Mucosa of descending colon (tissue), 3 donors: ENCODE data around the gene RAB6C. TPM values are rescaled to one million over a fixed set of nuclear protein-coding genes. Genes with fewer than 3 reads are reported as not detected.
"Not testable (repeated sequence)": the region's sequence is repeated elsewhere in the genome, so short reads cannot be mapped to it uniquely, and the experiment has no call there.

Experiments
- ATAC-seq: fragments of 200-7000 bp; cut with Tn5 transposase; one replicate; pipeline ENCODE4 v1.9.1; 2020; ENCODE audit warnings: mild to moderate bottlenecking, moderate library complexity
- DNase-seq, 3 donors: peaks; one replicate each; pipeline ENCODE4 v3.0.0-alpha.2; 2020
- H3K36me3 ChIP-seq: fragments of 200-600 bp; one replicate; pipeline ENCODE4 v1.8.0; 2021; ENCODE audit warnings: low read depth, mild to moderate bottlenecking
- H3K4me1 ChIP-seq: fragments of 200-600 bp; one replicate; pipeline ENCODE4 v1.8.0; 2021; ENCODE audit warnings: low read depth, mild to moderate bottlenecking
- H3K4me3 ChIP-seq: fragments of 200-600 bp; one replicate; pipeline ENCODE4 v1.8.0; 2021; ENCODE audit warnings: mild to moderate bottlenecking
- H3K9me3 ChIP-seq: fragments of 200-600 bp; one replicate; pipeline ENCODE4 v1.8.0; 2021; ENCODE audit warnings: mild to moderate bottlenecking
- CTCF ChIP-seq: fragments of 200-600 bp; IDR thresholded peaks from one replicate; pipeline ENCODE4 v1.8.0; 2022; ENCODE audit warnings: antibody characterized with exemption, mild to moderate bottlenecking
- intact Hi-C, 2 donors: fragments of 100-400 bp; cut with DNase I in 1 of 2; cut with micrococcal nuclease in 1 of 2; formaldehyde crosslinking; loops; one replicate each; pipeline versions ENCODE4 v1.11.0 to v1.11.1; 2022; cut with DNase I, micrococcal nuclease
- total RNA-seq, 3 donors: library from RNA; stranded (reverse); fragmentation: NEBNext Ultra II Directional in 2 of 3; extraction: Animal tissue kit (Norgen Biotek cat#: 25700) in 2 of 3; gene quantifications; one replicate each; pipeline versions ENCODE4 v1.2.1 to v1.2.4, GENCODE V29; 2021 to 2023
- donor health status: DM: no; HTN: no; CAD: no; lungs with moderate emphysema.
- donor health status: DM: no; HTN: no; CAD: no.
- donor health status: DM: no; HTN: yes; CAD: no.

RAB6C gene
- total RNA-seq, 3 donors from 2014 or later = 0.17 to 0.35 TPM; not detected in 1

- no peak for DNase-seq
- no peaks in the 10 kb centered on the region for H3K9me3 ChIP-seq
- no peaks in the 10 kb centered on the region for H3K4me1 ChIP-seq
- no peaks in the 10 kb centered on the region for H3K36me3 ChIP-seq
- no peak for ATAC-seq
- intact Hi-C loops = no loop called here
- no peak for TF ChIP-seq CTCF
- H3K4me3 ChIP-seq = no peak overlapping the region
Measured at GRCh38 chr2:130019402-130019801, 39.9 kb downstream of the RAB6C start.

GRCh38 chr2:130020069-130020468, 40.6 kb downstream of the RAB6C start:
- H3K4me1 ChIP-seq, DNase-seq, H3K36me3 ChIP-seq, intact Hi-C loops, ATAC-seq, H3K4me3 ChIP-seq, H3K9me3 ChIP-seq: not testable (repeated sequence)

GRCh38 chr2:130025931-130026330, 46.5 kb downstream of the RAB6C start:
- peak in 2 of 3 donors; percentile 16 to 31 for DNase-seq
- H3K9me3 ChIP-seq, H3K4me1 ChIP-seq, intact Hi-C loops, ATAC-seq, H3K36me3 ChIP-seq, H3K4me3 ChIP-seq: not testable (repeated sequence)

Other genes with a start within 250 kb of the RAB6C start
- gene POTEF, start 149.6 kb downstream of the RAB6C start, total RNA-seq = not detected
- gene CCDC74B, start 165.4 kb downstream of the RAB6C start, total RNA-seq = 1 to 10 TPM in 1 of 3 donors, under 1 TPM in 2; 0.12 to 1.6 (median 0.63) TPM
- 10 to 100 TPM; 37.9 to 41.5 (median 38.2) TPM for gene SMPD4, start 201.9 kb downstream of the RAB6C start, total RNA-seq
- 100 to 1,000 TPM; 171 to 215 (median 210) TPM for gene MZT2B, start 202.6 kb downstream of the RAB6C start, total RNA-seq
- not detected for gene TUBA3E, start 218.8 kb downstream of the RAB6C start, total RNA-seq